Measurements from ENCODE around the gene CDH3.
A peak's percentile ranks its signal among the peaks of the same experiment; 100 is the strongest.

Gene CDH3

GRCh38 chr16:68652659-68653058 is 7.5 kb downstream of the CDH3 start:
- DNase-seq = no peak

- no peak for DNase-seq
Measured at GRCh38 chr16:68655806-68656205, 10.7 kb downstream of the CDH3 start.

DNA sequence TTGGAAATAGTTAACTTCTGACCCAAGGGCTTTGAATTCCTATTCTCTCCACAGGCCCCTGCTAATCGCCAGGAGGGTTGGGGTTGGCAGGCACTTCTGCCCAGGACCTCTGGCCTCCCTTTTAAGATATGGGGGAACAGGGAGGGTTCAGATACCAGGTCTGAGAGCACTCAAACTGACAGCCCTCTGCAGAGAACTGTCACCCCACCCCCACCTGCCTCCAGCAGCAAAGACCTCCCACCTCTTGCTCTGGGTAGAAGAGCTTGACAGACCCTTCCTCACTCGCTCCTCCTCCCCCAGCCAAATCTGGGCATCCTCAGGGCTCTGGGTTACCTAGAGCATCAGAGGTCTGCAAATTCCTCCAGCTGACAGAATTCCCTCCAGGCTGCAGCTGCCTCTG is 11.6 kb downstream of the CDH3 start:
- no peak for DNase-seq

- no peak for DNase-seq
Measured at GRCh38 chr16:68658341-68658973, 13.3 kb downstream of the CDH3 start.

GRCh38 chr16:68658974-68659360 is 13.9 kb downstream of the CDH3 start:
- DNase-seq = no peak

DNA sequence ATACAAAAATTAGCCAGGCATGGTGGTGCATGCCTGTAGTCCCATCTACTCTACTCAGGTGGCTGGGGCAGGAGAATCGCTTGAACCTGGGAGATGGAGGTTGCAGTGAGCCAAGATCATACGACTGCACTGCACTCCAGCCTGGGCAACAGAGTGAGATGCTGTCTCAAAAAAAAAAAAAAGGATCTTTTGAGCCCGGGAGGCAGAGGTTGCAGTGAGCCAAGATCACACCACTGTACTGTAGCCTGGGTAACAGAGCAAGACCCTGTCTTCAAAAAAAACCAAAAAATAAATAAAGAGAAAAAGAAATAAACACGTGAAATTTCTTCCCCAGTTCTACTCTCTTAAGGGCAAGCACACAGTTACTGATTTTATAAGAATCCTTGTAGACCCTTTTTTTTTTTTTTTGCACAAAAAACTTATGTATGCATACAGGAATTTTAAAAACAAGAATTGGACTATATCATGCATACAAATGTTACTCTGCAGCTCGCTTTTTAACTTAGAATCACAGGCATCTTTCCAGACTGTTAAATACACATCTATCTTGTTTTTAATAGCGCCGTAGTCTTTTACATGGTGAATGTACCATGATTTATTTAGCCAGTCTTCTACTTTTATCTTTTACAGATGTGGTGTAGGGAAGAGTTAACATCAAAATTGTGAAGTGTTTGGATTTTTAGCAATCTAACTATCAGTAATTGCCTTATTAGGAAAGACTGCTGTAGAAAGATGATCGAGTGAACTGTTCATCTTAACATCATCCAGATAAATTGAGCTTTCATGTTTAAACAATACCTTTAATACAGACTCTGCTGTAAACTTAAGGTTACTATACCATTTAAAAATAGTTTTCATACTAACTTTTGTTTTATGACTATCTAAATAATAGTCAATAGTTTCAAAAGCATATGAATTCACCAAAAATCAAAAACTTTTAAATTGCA is 14.6 kb downstream of the CDH3 start:
- DNase-seq = no peak

- DNase-seq = no peak
Measured at GRCh38 chr16:68660359-68660795, 15.3 kb downstream of the CDH3 start.

GRCh38 chr16:68662035-68662434 is 16.9 kb downstream of the CDH3 start:
- DNase-seq = no peak

DNA sequence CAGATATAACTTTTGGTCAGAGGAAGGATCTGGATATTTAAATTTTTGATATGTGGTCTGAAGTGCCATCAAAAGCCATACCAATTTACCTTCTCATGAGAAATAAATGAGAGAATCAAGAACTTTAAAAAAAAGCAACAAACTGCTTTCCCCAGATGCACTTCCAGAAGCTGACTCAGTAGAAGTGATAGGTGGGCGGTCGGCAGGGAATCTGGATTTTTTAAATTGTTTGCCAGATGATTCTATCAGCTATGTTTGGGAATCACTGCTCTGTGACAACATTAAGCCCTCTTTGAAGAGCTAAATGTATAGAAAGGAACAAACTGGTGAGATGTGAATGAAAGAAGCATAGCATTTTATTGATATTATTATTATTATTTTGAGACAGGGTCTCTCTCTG is 19.2 kb downstream of the CDH3 start:
- no peak for DNase-seq

GRCh38 chr16:68665501-68665900 is 20.4 kb downstream of the CDH3 start:
- no peak for DNase-seq

GRCh38 chr16:68668266-68668665 is 23.2 kb downstream of the CDH3 start:
- no peak for DNase-seq

- no peak for DNase-seq
Measured at GRCh38 chr16:68676113-68676860, 31.2 kb downstream of the CDH3 start.

- no peak for DNase-seq
Measured at GRCh38 chr16:68681038-68681437, 35.9 kb downstream of the CDH3 start.

- DNase-seq = no peak
Measured at GRCh38 chr16:68685685-68686478, 40.8 kb downstream of the CDH3 start.

DNA sequence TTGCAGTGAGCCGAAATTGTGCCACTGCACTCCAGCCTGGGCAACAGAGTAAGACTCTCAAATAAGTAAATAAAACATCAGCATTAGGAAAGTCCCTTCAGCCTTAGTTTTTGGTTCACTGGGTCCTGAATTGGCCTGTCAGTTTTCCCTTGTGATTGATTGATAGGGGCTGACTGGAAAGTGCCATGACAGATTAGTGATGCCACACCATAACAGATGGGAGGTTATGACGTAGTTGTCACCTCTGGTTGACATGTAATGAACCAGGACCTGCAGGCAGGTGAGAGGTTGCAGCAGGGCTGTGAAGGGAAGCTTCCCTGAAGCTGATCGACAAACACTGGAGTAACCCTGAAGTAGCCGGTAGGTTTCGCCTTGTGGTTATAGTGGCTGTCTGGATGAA is 41.8 kb downstream of the CDH3 start:
- no peak for DNase-seq

DNA sequence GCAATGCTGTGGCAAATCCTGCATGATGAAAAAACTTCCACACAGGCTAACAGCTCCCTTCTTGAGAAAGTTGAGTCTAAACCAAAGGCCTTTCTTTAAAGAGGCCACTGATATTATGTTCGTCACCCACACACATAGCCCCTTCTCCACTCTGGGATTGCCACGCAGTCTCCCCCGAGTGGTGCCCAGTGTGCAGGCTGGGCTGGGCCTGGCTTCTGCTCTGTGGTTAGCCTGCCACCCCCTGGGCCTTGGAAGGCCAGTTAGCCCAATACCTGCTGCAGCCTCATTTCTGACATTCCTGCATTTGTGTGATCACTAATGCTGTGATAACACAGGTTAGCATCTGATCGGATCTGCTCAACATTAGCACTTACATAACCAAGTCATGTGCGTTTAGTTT is 44.8 kb downstream of the CDH3 start:
- DNase-seq = no peak

DNA sequence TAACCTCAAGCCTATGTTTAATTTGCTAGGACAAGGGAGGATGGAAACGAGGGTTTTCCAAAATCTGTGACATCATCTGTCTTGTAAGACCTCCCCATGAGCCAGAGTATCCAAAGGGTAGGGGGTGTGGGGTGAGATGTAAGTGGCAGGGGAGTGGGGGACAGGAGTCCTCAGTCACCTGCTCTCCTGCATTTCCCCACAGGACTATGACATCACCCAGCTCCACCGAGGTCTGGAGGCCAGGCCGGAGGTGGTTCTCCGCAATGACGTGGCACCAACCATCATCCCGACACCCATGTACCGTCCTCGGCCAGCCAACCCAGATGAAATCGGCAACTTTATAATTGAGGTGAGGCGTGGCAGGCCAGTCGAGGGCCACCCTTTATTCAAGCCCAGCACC is 50.5 kb downstream of the CDH3 start:
- no peak for DNase-seq

GRCh38 chr16:68696514-68696913 is 51.4 kb downstream of the CDH3 start:
- DNase-seq = peak; percentile 27

DNA sequence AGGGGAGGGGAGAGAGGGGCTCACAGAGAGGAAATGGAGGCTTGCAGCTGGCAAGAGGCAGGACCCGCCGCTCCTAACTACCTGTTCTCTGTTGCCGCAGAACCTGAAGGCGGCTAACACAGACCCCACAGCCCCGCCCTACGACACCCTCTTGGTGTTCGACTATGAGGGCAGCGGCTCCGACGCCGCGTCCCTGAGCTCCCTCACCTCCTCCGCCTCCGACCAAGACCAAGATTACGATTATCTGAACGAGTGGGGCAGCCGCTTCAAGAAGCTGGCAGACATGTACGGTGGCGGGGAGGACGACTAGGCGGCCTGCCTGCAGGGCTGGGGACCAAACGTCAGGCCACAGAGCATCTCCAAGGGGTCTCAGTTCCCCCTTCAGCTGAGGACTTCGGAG is 53.0 kb downstream of the CDH3 start:
- DNase-seq = no peak

- no peak for DNase-seq
Measured at GRCh38 chr16:68700120-68700519, 55.0 kb downstream of the CDH3 start.

GRCh38 chr16:68700831-68701230 is 55.7 kb downstream of the CDH3 start:
- DNase-seq = no peak

DNA sequence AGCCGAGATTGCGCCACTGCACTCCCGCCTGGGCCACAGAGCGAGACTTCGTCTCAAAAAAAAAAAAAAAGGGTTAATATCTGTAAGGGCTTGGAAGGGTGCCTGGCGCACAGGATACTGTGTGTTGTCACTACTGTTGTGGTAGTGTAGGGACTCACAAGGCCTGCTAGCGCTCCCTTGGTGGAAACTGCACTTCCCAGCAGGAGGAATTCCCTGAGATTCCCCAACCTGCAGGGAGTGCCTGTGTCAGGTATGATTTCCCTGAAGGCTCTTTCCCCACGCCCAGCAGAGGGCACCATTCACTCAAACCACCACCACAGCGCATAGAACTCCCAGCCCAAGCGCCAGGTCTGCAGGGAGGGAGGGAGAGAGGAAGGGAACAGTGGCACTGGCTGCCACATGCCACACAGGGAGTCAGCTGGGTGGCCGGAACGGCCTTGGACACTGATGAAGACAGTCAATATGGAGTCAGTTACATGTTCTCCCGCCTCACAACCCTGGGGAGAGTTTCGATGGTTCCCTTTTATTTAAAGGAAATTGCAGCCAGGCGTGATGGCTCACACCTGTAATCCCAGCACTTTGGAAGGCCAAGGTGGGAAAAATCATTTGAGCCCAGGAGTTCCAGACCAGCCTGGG is 59.2 kb downstream of the CDH3 start:
- DNase-seq = peak; percentile 33
